ENCODE results near the gene KCNJ1. TPM values are rescaled to one million over a fixed set of nuclear protein-coding genes. Genes with fewer than 3 reads are reported as not detected.
A peak's percentile ranks its signal among the peaks of the same experiment; 100 is the strongest.

Gene KCNJ1
- polyA plus RNA-seq, 1 of the 3 experiments (the other 2 are of a cell fraction): not detected

DNA sequence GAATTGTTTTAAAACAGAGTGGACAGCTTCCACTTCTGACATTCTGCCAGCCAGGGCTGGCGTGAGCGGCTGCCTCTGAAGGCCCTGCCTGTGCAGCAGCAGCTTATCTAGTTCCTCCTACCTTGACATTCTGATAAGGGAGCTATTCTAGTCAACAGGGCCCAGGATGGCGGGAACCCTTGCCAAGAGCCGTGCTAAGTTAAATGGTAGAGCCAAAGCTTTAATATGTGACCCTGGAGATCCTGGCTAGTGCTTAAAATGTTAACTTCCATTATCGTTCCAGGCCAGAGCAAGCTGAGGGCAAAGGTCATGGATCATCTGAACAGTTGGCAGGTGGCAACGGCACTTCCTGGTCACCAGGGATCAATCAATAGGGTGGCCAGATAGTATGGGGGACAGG is 27.6 kb upstream of the KCNJ1 start:
- 80% methylated on average over 6 of the region's 6 CpGs for WGBS (ENCODE audit: low lambda C conversion rate)
- no peak overlapping the region for H3K4me3 ChIP-seq (ENCODE audit: low read depth in 2 of 2, low read length in 1 of 2)
- POLR2A ChIA-PET: no interaction called here

DNA sequence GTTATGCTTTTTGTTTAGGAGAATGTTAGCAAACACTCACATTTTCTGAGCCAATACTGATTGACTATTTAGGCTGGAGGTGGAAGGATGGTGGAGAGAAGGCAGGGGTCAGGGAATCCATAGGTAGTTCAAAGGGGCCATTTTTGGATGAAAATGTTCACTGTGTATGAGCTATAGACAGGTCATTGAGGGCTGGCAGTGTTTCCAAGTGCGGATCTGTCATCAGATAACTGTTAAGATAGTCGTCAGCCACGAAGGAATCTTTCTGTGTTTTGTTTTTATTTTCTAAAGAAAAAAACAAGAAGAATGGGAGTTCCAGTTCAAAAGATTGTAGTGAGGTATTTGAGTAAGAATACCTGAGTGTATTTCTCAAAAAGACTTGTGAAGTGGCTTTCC is 27.2 kb upstream of the KCNJ1 start:
- CTCF ChIA-PET: interaction anchor here (4.1 to 13.1 kb wide), 3 partner anchors 9 to 54 kb away, joined by 40 to 872 read pairs (median 201); partner anchors contain the start of gene TP53AIP1
- POLR2A ChIA-PET: no interaction called here

More for the DNA sequence above, 27.6 kb upstream of the KCNJ1 start:
- H3K27ac ChIP-seq (ENCODE audit: low read depth in 2 of 2, low read length in 1 of 2): no peak overlapping the region
- H3K9me3 ChIP-seq: no peaks in the 10 kb centered on the region
- no peak overlapping the region for H3K9ac ChIP-seq
- no peak overlapping the region for H3K4me2 ChIP-seq
- CTCF ChIA-PET: interaction anchor here (0.6 to 13.1 kb wide), 4 partner anchors 9 to 437 kb away, joined by 3 to 872 read pairs (median 120); partner anchors contain the start of gene TP53AIP1
- H3K36me3 ChIP-seq (replicated peaks in 1 of 2; ENCODE audit: control insufficient read depth in 1 of 2, insufficient read depth in 2 of 2, low read length in 1 of 2): no peaks in the 10 kb centered on the region
- DNase-seq: peak; percentile 53
- no peaks in the 10 kb centered on the region for H3K9me2 ChIP-seq
- H4K20me1 ChIP-seq (ENCODE audit: insufficient read depth): no peaks in the 10 kb centered on the region
- H2AFZ ChIP-seq (ENCODE audit: low read depth): no peak overlapping the region
- H3F3A ChIP-seq (replicated peaks; ENCODE audit: insufficient read depth): no peaks in the 10 kb centered on the region
- TF ChIP-seq TAF1 (IDR thresholded peaks at IDR 0.05; ENCODE audit: borderline replicate concordance, low read depth, low read length) (no peak), GATA2 (CRISPR knock-in tag; IDR thresholded peaks at IDR 0.05) (peak; percentile 67; the same call in 1 of the 2 replicates)
- peaks cover 7% of the 10 kb centered on the region; the same call in 1 of the 2 replicates for H3K27me3 ChIP-seq (ENCODE audit: insufficient read depth)
- H3K79me2 ChIP-seq (ENCODE audit: insufficient read depth): no peaks in the 10 kb centered on the region
- H3K4me1 ChIP-seq (ENCODE audit: control insufficient read depth in 1 of 2, insufficient read depth in 2 of 2, low read depth in 1 of 2, low read length in 1 of 2): peaks cover 0 to 29% of the 10 kb centered on the region in 2 experiments; a peak in 2 of 4 replicates

DNA sequence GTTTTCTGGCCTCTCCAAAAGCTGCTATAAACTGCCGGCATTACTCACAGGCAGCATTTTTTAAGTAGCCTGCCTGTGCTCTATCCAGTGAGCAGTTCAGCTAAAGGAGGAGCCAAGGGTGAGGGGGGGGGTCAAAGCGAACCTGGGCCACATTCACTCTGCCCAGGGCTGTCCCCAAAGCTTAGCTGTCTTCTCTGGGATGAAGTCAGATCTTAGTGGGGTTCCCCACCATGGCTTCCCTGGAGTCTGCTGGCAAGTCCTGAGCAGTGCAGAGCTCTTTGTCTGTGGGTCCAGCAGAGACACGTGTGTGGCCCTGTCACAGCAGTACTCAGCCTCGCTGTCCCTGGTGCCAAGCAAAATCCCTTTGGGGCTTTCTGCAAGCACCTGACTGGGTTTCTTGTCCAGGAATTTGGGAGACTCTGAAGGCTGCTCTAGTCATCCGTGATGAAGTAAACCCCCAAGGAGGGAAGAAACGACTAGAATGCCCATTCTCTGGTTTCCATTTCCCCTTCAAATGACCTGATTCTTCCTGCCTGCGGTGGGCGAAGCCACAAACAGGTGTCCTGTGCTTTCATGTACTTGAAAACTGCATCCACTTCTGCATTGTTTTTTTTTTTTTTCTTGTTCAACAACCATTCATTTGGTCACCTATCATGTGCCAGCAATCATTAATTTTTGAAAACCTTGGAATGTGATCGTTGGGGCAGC is 26.6 kb upstream of the KCNJ1 start:
- Histone ChIP-seq H3K79me2 (ENCODE audit: insufficient read depth) (no peaks in the 10 kb centered on the region), H3F3A (replicated peaks; ENCODE audit: insufficient read depth) (no peaks in the 10 kb centered on the region), H3K4me3 (ENCODE audit: low read depth in 2 of 2, low read length in 1 of 2) (no peak overlapping the region), H3K9ac (no peak overlapping the region), H3K9me2 (no peaks in the 10 kb centered on the region), H3K27me3 (ENCODE audit: insufficient read depth) (peaks cover 11% of the 10 kb centered on the region; the same call in 1 of the 2 replicates), H3K4me2 (no peak overlapping the region), H4K20me1 (ENCODE audit: insufficient read depth) (no peaks in the 10 kb centered on the region), H2AFZ (ENCODE audit: low read depth) (no peak overlapping the region), H3K4me1 (ENCODE audit: control insufficient read depth in 1 of 2, insufficient read depth in 2 of 2, low read depth in 1 of 2, low read length in 1 of 2) (peaks cover 0 to 27% of the 10 kb centered on the region in 2 experiments; a peak in 2 of 4 replicates), H3K36me3 (replicated peaks in 1 of 2; ENCODE audit: control insufficient read depth in 1 of 2, insufficient read depth in 2 of 2, low read length in 1 of 2) (no peaks in the 10 kb centered on the region), H3K27ac (ENCODE audit: low read depth in 2 of 2, low read length in 1 of 2) (no peak overlapping the region), H3K9me3 (no peaks in the 10 kb centered on the region)
- 82% methylated on average over 9 of the region's 9 CpGs for WGBS (ENCODE audit: low lambda C conversion rate)
- CTCF ChIA-PET: interaction anchor here (4.1 to 13.1 kb wide), 3 partner anchors 8 to 55 kb away, joined by 40 to 872 read pairs (median 201); partner anchors contain the start of gene TP53AIP1
- POLR2A ChIA-PET: no interaction called here
- DNase-seq: no peak
- no peak for TF ChIP-seq YY1 (IDR thresholded peaks at IDR 0.05; ENCODE audit: low read depth)
- TF ChIP-seq GATA2 (CRISPR knock-in tag; IDR thresholded peaks at IDR 0.05): no peak
- no peak for TF ChIP-seq ELF1 (IDR thresholded peaks at IDR 0.05)
- no peak for TF ChIP-seq RCOR1 (IDR thresholded peaks at IDR 0.05; ENCODE audit: low read length)
- TF ChIP-seq RAD21 (IDR thresholded peaks at IDR 0.05; ENCODE audit: low read length): no peak
- no peak for TF ChIP-seq FOXJ3 (CRISPR knock-in tag; IDR thresholded peaks at IDR 0.05)
- TF ChIP-seq EZH2phosphoT487 (IDR thresholded peaks at IDR 0.05; ENCODE audit: borderline replicate concordance, low read depth): no peak
- no peak for TF ChIP-seq FOSL2 (IDR thresholded peaks at IDR 0.05; ENCODE audit: borderline replicate concordance, low read depth)
- no peak for TF ChIP-seq NFIC (IDR thresholded peaks at IDR 0.05; ENCODE audit: borderline replicate concordance)
- TF ChIP-seq, protein P1, sequence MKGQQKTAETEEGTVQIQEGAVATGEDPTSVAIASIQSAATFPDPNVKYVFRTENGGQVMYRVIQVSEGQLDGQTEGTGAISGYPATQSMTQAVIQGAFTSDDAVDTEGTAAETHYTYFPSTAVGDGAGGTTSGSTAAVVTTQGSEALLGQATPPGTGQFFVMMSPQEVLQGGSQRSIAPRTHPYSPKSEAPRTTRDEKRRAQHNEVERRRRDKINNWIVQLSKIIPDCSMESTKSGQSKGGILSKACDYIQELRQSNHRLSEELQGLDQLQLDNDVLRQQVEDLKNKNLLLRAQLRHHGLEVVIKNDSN (IDR thresholded peaks at IDR 0.05; ENCODE audit: borderline replicate concordance, low read depth): no peak
- TF ChIP-seq NRF1 (IDR thresholded peaks at IDR 0.05; ENCODE audit: low read depth, low read length): no peak
- TF ChIP-seq TCF12 (IDR thresholded peaks at IDR 0.05): no peak
- TF ChIP-seq POLR2AphosphoS5 (IDR thresholded peaks at IDR 0.05; ENCODE audit: low read depth, low read length): no peak
- no peak for TF ChIP-seq MXI1 (IDR thresholded peaks at IDR 0.05; ENCODE audit: low read depth, low read length)
- TF ChIP-seq, protein P2, sequence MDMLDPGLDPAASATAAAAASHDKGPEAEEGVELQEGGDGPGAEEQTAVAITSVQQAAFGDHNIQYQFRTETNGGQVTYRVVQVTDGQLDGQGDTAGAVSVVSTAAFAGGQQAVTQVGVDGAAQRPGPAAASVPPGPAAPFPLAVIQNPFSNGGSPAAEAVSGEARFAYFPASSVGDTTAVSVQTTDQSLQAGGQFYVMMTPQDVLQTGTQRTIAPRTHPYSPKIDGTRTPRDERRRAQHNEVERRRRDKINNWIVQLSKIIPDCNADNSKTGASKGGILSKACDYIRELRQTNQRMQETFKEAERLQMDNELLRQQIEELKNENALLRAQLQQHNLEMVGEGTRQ (IDR thresholded peaks at IDR 0.05; ENCODE audit: borderline replicate concordance, low read depth, low read length): no peak

More for the DNA sequence above, 27.2 kb upstream of the KCNJ1 start:
- H3K79me2 ChIP-seq (ENCODE audit: insufficient read depth): no peaks in the 10 kb centered on the region
- peaks cover 11% of the 10 kb centered on the region; the same call in 1 of the 2 replicates for H3K27me3 ChIP-seq (ENCODE audit: insufficient read depth)
- peaks cover 0 to 27% of the 10 kb centered on the region in 2 experiments; a peak in 2 of 4 replicates for H3K4me1 ChIP-seq (ENCODE audit: control insufficient read depth in 1 of 2, insufficient read depth in 2 of 2, low read depth in 1 of 2, low read length in 1 of 2)
- no peak for DNase-seq
- H2AFZ ChIP-seq (ENCODE audit: low read depth): no peak overlapping the region
- WGBS (ENCODE audit: low lambda C conversion rate): 73% methylated on average over 3 of the region's 3 CpGs
- H3K4me2 ChIP-seq: no peak overlapping the region
- no peak overlapping the region for H3K4me3 ChIP-seq (ENCODE audit: low read depth in 2 of 2, low read length in 1 of 2)
- H4K20me1 ChIP-seq (ENCODE audit: insufficient read depth): no peaks in the 10 kb centered on the region
- H3K9me2 ChIP-seq: no peaks in the 10 kb centered on the region
- H3F3A ChIP-seq (replicated peaks; ENCODE audit: insufficient read depth): no peaks in the 10 kb centered on the region
- H3K9ac ChIP-seq: no peak overlapping the region
- H3K27ac ChIP-seq (ENCODE audit: low read depth in 2 of 2, low read length in 1 of 2): no peak overlapping the region
- H3K36me3 ChIP-seq (replicated peaks in 1 of 2; ENCODE audit: control insufficient read depth in 1 of 2, insufficient read depth in 2 of 2, low read length in 1 of 2): no peaks in the 10 kb centered on the region
- no peak for TF ChIP-seq SMC3 (IDR thresholded peaks at IDR 0.05; ENCODE audit: low read depth, low read length)
- TF ChIP-seq JUND (IDR thresholded peaks at IDR 0.05): no peak
- no peak for TF ChIP-seq RCOR1 (IDR thresholded peaks at IDR 0.05; ENCODE audit: low read length)
- TF ChIP-seq, protein P1 (IDR thresholded peaks at IDR 0.05; ENCODE audit: borderline replicate concordance, low read depth): no peak
- TF ChIP-seq FOXJ3 (CRISPR knock-in tag; IDR thresholded peaks at IDR 0.05): no peak
- TF ChIP-seq GABPA (IDR thresholded peaks at IDR 0.05; ENCODE audit: low read depth): no peak
- no peaks in the 10 kb centered on the region for H3K9me3 ChIP-seq
